ENCODE results near the gene CATSPER4. TPM values are rescaled to one million over a fixed set of nuclear protein-coding genes. Genes with fewer than 3 reads are reported as not detected.

The CATSPER4 gene
- total and polyA plus RNA-seq, 3 donors from 2014 or later: 4.9 to 13.2 (median 8.2) TPM

DNA sequence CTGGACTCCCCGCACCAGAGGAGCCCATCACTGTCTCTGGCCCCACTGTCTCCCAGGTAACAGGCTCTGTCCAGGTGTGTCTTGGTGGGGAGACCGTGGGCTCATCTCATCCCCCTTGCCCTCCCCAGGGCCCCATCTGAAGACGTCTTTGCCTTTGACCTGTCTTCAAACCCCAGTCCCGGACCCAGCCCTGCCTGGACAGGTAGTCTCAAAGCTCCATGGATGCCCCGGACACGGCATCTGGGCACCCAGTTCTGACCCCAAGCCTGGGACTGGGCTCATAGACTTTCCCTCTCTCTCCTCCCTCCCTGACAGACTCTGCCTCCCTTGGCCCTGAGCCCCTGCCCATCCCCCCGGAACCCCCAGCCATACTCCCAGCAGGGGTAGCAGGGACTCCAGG, 6.3 kb upstream of the CATSPER4 start:
- intact Hi-C loops (cut with DNase I; ENCODE audit: low total_unique reads): no loop called here
- Histone ChIP-seq H3K9me3 (no peaks in the 10 kb centered on the region), H3K4me3 (no peak overlapping the region), H3K27ac (no peak overlapping the region), H3K36me3 (ENCODE audit: low read depth, missing control alignments) (no peaks in the 10 kb centered on the region), H3K4me1 (no peaks in the 10 kb centered on the region), H3K27me3 (no peaks in the 10 kb centered on the region)
- DNase-seq: no peak
- WGBS, 2 donors: 88 to 94% methylated on average over 6 to 7 of the region's 7 CpGs
- no peak for TF ChIP-seq POLR2A (IDR thresholded peaks at IDR 0.05)

DNA sequence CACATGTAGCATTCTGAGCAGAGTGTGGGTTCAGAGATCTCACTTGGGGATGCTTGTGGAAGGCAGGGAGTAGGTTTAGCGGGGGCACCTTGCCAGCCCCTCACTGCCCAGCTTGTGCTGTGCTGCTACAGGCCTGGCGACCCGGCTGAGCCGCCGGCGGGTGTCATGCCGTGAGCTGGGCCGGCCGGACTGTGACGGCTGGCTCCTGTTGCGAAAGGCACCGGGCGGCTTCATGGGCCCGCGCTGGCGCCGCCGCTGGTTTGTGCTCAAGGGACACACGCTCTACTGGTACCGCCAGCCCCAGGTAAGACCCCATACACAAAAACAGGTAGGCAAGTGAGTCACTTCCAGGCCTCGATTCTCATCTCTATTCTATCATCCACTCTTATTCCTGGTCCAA, 5.5 kb upstream of the CATSPER4 start:
- H3K4me3 ChIP-seq: no peak overlapping the region
- intact Hi-C loops (cut with DNase I; ENCODE audit: low total_unique reads): no loop called here
- WGBS, 2 donors: 95 to 97% methylated on average over 19 to 21 of the region's 21 CpGs
- H3K27ac ChIP-seq: no peak overlapping the region
- H3K36me3 ChIP-seq (ENCODE audit: low read depth, missing control alignments): no peaks in the 10 kb centered on the region
- no peak for DNase-seq
- TF ChIP-seq, protein P1, sequence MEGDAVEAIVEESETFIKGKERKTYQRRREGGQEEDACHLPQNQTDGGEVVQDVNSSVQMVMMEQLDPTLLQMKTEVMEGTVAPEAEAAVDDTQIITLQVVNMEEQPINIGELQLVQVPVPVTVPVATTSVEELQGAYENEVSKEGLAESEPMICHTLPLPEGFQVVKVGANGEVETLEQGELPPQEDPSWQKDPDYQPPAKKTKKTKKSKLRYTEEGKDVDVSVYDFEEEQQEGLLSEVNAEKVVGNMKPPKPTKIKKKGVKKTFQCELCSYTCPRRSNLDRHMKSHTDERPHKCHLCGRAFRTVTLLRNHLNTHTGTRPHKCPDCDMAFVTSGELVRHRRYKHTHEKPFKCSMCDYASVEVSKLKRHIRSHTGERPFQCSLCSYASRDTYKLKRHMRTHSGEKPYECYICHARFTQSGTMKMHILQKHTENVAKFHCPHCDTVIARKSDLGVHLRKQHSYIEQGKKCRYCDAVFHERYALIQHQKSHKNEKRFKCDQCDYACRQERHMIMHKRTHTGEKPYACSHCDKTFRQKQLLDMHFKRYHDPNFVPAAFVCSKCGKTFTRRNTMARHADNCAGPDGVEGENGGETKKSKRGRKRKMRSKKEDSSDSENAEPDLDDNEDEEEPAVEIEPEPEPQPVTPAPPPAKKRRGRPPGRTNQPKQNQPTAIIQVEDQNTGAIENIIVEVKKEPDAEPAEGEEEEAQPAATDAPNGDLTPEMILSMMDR (IDR thresholded peaks at IDR 0.05): no peak
- no peak for TF ChIP-seq POLR2A (IDR thresholded peaks at IDR 0.05)
- no peaks in the 10 kb centered on the region for H3K4me1 ChIP-seq
- H3K9me3 ChIP-seq: no peaks in the 10 kb centered on the region
- H3K27me3 ChIP-seq: no peaks in the 10 kb centered on the region

DNA sequence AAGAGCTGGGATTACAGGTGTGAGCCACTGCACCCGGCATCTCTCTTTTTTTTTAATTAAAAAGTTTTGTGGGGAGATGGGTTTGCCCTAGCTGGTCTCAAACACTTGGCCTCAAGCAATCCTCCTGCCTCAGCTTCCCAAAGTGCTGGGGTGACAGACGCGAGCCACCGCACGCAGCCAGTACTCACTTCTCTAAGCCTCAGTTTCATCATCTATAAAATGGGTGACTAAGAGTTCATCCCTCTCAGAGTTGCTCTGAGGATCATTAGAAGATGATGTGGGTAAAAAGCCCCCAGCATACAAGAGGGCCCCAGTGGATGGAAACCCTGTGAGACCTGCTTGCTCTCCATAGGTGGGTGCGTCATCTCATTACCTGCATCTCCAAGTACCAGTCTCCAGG, 2.5 kb upstream of the CATSPER4 start:
- no peak overlapping the region for H3K27ac ChIP-seq
- no peaks in the 10 kb centered on the region for H3K36me3 ChIP-seq (ENCODE audit: low read depth, missing control alignments)
- no peak overlapping the region for H3K4me3 ChIP-seq
- no peaks in the 10 kb centered on the region for H3K27me3 ChIP-seq
- TF ChIP-seq POLR2A (IDR thresholded peaks at IDR 0.05): no peak
- TF ChIP-seq, protein P1 (IDR thresholded peaks at IDR 0.05): no peak
- H3K4me1 ChIP-seq: no peaks in the 10 kb centered on the region
- WGBS, 2 donors: 93 to 98% methylated on average over 6 of the region's 6 CpGs
- DNase-seq: no peak
- H3K9me3 ChIP-seq: no peaks in the 10 kb centered on the region
- intact Hi-C loops (cut with DNase I; ENCODE audit: low total_unique reads): no loop called here

DNA sequence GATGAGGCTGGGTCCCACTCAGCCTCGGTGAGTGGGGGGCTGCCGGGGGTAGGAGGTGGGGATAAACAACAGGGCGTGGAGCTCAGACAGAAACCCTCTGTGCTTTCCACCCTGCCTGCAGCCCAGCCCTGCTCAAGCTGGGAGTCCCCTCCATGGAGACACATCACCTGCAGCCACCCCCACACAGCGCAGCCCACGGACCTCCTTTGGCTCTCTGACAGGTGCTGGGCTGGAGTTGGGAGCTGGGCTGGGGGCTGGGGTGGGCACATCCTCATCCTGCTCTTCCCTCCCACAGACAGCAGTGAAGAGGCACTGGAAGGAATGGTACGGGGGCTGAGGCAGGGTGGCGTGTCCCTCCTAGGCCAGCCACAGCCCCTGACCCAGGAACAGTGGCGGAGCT, 1.9 kb upstream of the CATSPER4 start:
- no peaks in the 10 kb centered on the region for H3K27me3 ChIP-seq
- no peak for DNase-seq
- no peaks in the 10 kb centered on the region for H3K4me1 ChIP-seq
- no peak overlapping the region for H3K27ac ChIP-seq
- no peaks in the 10 kb centered on the region for H3K36me3 ChIP-seq (ENCODE audit: low read depth, missing control alignments)
- no peak for TF ChIP-seq POLR2A (IDR thresholded peaks at IDR 0.05)
- TF ChIP-seq, protein P1 (IDR thresholded peaks at IDR 0.05): no peak
- no peak overlapping the region for H3K4me3 ChIP-seq
- intact Hi-C loops (cut with DNase I; ENCODE audit: low total_unique reads): no loop called here
- no peaks in the 10 kb centered on the region for H3K9me3 ChIP-seq
- 82% methylated on average over 8 of the region's 8 CpGs; no CpG with 5 or more reads in 1 of the 2 donors for WGBS, 2 donors

DNA sequence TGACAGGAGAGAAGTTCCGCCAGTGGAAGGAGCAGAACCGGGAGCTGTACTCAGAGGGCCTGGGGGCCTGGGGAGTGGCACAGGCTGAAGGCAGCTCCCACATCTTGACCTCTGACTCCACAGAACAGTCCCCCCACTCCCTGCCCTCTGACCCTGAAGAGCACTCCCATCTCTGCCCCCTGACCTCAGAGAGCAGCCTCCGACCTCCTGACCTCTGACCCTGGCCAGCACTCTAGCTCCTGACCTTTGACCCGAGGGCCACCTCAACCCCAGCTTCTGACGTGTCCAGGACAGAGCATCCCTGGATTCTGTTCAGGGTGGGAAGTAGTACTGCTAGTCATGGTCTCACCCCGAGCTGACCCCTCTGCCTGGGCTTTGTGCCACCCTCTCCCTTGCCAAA, 1.1 kb upstream of the CATSPER4 start:
- no peak for TF ChIP-seq POLR2A (IDR thresholded peaks at IDR 0.05)
- TF ChIP-seq, protein P1 (IDR thresholded peaks at IDR 0.05): no peak
- Histone ChIP-seq H3K27me3 (no peaks in the 10 kb centered on the region), H3K36me3 (ENCODE audit: low read depth, missing control alignments) (no peaks in the 10 kb centered on the region), H3K27ac (no peak overlapping the region), H3K4me1 (no peaks in the 10 kb centered on the region), H3K4me3 (no peak overlapping the region), H3K9me3 (no peaks in the 10 kb centered on the region)
- DNase-seq: no peak
- WGBS, 2 donors: 55 to 74% methylated on average over 4 to 6 of the region's 6 CpGs
- intact Hi-C loops (cut with DNase I; ENCODE audit: low total_unique reads): no loop called here

Data from testis (tissue), 3 donors.